SK-N-MC (cell line): ENCODE data around the gene CCDC81.

Experiments used
- EZH2 ChIP-seq: fragments of 200-600 bp; sonication (generic); IDR thresholded peaks from one replicate; pipeline ENCODE4 v1.6.1; 2017; ENCODE audit warnings: antibody characterized with exemption
- FOXP2 ChIP-seq: optimal IDR thresholded peaks from 2 replicates; pipeline ENCODE3; 2011; ENCODE audit warnings: mild to moderate bottlenecking, moderate library complexity; ENCODE audit not compliant: insufficient read depth; ENCODE audit errors: extremely low read length, control extremely low read depth
- POLR2AphosphoS5 ChIP-seq: IDR thresholded peaks from 2 replicates; pipeline ENCODE4 v1.6.1; 2012; ENCODE audit warnings: mild to moderate bottlenecking, low read depth, low read length, borderline replicate concordance

- TF ChIP-seq POLR2AphosphoS5 = no peak
- no peak for TF ChIP-seq EZH2
- no peak for TF ChIP-seq FOXP2
These were observed 13.5 kb downstream of the CCDC81 start for GRCh38 chr11:86388198-86388597.
